ENCODE measurements around the gene SPACA5.

GRCh38 chrX:48002929-48003328 lies 3.9 kb upstream of the SPACA5 start:
- TF ChIP-seq POLR2A (IDR thresholded peaks at IDR 0.05; ENCODE audit: low read length) (no peak), GATA1 (IDR thresholded peaks at IDR 0.05; ENCODE audit: low read depth, low read length) (no peak)
